GM23248 (cell line): ENCODE measurements around the gene GALNT2.

Experiments
- EZH2 ChIP-seq: fragments of 200-600 bp; sonication (generic); IDR thresholded peaks from 2 replicates; pipeline ENCODE4 v1.6.1; 2018; ENCODE audit warnings: antibody characterized with exemption, mild to moderate bottlenecking; ENCODE audit not compliant: insufficient read depth, poor library complexity, severe bottlenecking
- EZH2phosphoT487 ChIP-seq: fragments of 200-600 bp; sonication (generic); IDR thresholded peaks from 2 replicates; pipeline ENCODE4 v1.6.1; 2018; ENCODE audit warnings: antibody characterized with exemption, moderate library complexity, mild to moderate bottlenecking, low read depth; ENCODE audit not compliant: insufficient read depth

- TF ChIP-seq EZH2 (no peak), EZH2phosphoT487 (no peak)
Measured at GRCh38 chr1:230170622-230171021, 103.6 kb downstream of the GALNT2 start.
